Stimulated activated effector memory CD8-positive, alpha-beta T cell treated with anti-CD3 and anti-CD28 coated beads, Interleukin-12 subunit alpha, Interleukin-12 subunit beta, amount 100 ng/mL, for 72 hours (primary cell): Measurements from ENCODE around the gene CNTNAP2.

Experiments
- ATAC-seq: fragments of 150-1000 bp; cut with Tn5 transposase; 2 replicates; pipeline ENCODE4 v1.10.0; 2021
- DNase-seq, 2 donors: peaks; one replicate each; pipeline ENCODE4 v3.0.0; 2021 to 2022; ENCODE audit warnings: low spot score in 2 of 2
- H3K27ac Mint-ChIP-seq: one replicate; pipeline ENCODE4 v1.8.0; 2022; ENCODE audit warnings: mild to moderate bottlenecking, mixed read lengths
- H3K36me3 Mint-ChIP-seq: one replicate; pipeline ENCODE4 v1.8.0; 2022; ENCODE audit warnings: mild to moderate bottlenecking, mixed read lengths
- H3K4me1 Mint-ChIP-seq: one replicate; pipeline ENCODE4 v1.8.0; 2022; ENCODE audit warnings: mixed read lengths
- H3K4me3 Mint-ChIP-seq: one replicate; pipeline ENCODE4 v1.8.0; 2022; ENCODE audit warnings: mild to moderate bottlenecking, mixed read lengths
- H3K9me3 Mint-ChIP-seq: one replicate; pipeline ENCODE4 v1.8.0; 2022; ENCODE audit warnings: mixed read lengths

CNTNAP2 gene

DNA sequence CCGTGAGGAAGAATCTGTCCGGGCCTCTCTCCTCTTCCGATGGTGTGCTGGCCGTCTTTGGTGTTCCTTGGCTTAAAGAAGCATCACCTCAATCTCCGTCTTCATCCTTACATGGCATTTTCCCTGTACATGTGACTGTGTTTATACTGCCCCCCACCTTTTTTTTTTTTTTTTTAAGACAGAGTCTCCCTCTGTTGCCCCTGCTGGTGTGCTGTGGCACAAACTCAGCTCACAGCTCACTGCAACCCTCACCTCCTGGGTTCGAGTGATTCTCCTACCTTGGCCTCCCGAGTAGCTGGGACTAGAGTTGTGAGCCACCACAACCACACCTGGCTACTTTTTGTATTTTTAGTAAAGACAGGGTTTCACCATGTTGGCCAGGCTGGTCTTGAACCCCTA, 2352.1 kb downstream of the CNTNAP2 start:
- H3K9me3 Mint-ChIP-seq: no peaks in the 10 kb centered on the region
- DNase-seq: no peak
- no peak for ATAC-seq
- H3K36me3 Mint-ChIP-seq: no peaks in the 10 kb centered on the region
- no peak overlapping the region for H3K27ac Mint-ChIP-seq
- no peak overlapping the region for H3K4me3 Mint-ChIP-seq
- H3K4me1 Mint-ChIP-seq: no peaks in the 10 kb centered on the region
